Endothelial cell of hepatic sinusoid (primary cell): Measurements from ENCODE around the gene TRIM31.
"Not testable (repeated sequence)": the region's sequence is repeated elsewhere in the genome, so short reads cannot be mapped to it uniquely, and the experiment has no call there.

Source experiments
- in situ Hi-C: cut with HindIII; loops from 2 replicates; pipeline ENCODE4 v1.10.0; 2017; ENCODE audit warnings: low sequenced_read_pairs

Gene TRIM31

GRCh38 chr6:30121446-30122366, 8.8 kb upstream of the TRIM31 start:
- in situ Hi-C loops, result no loop called here

- in situ Hi-C loops, result not testable (repeated sequence)
These were observed 5.8 kb upstream of the TRIM31 start for GRCh38 chr6:30118691-30119090.

GRCh38 chr6:30116724-30117123, 3.8 kb upstream of the TRIM31 start:
- in situ Hi-C loops, result no loop called here

- in situ Hi-C loops, result no loop called here
These were observed 951 bp upstream of the TRIM31 start for GRCh38 chr6:30113841-30114240.

- in situ Hi-C loops, result no loop called here
These were observed 392 bp downstream of the TRIM31 start for GRCh38 chr6:30112402-30112994.

- in situ Hi-C loops, result no loop called here
These were observed 1.5 kb downstream of the TRIM31 start for GRCh38 chr6:30111266-30111856.

- in situ Hi-C loops, result no loop called here
These were observed 8.2 kb downstream of the TRIM31 start for GRCh38 chr6:30104661-30105060.

- in situ Hi-C loops, result no loop called here
These were observed 9.1 kb downstream of the TRIM31 start for GRCh38 chr6:30103872-30104179.

GRCh38 chr6:30102970-30103871, 9.7 kb downstream of the TRIM31 start:
- in situ Hi-C loops, result no loop called here

- in situ Hi-C loops, result no loop called here
These were observed 10.4 kb downstream of the TRIM31 start for GRCh38 chr6:30102414-30102969.

- in situ Hi-C loops, result no loop called here
These were observed 11.2 kb downstream of the TRIM31 start for GRCh38 chr6:30101444-30102413.

GRCh38 chr6:30100585-30101443, 12.1 kb downstream of the TRIM31 start:
- in situ Hi-C loops, result no loop called here

- in situ Hi-C loops, result no loop called here
These were observed 12.7 kb downstream of the TRIM31 start for GRCh38 chr6:30100154-30100553.

- in situ Hi-C loops, result loop anchor here (10.0 kb wide), 1 partner anchor 57 kb away; no protein-coding TSS in a partner anchor
These were observed 14.8 kb downstream of the TRIM31 start for GRCh38 chr6:30097902-30098768.

- in situ Hi-C loops, result loop anchor here (10.0 kb wide), 1 partner anchor 58 kb away; no protein-coding TSS in a partner anchor
These were observed 16.1 kb downstream of the TRIM31 start for GRCh38 chr6:30096829-30097228.

GRCh38 chr6:30093951-30094661, 18.8 kb downstream of the TRIM31 start:
- in situ Hi-C loops, result loop anchor here (10.0 kb wide), 1 partner anchor 61 kb away; no protein-coding TSS in a partner anchor
